GM23338 (cell line): ENCODE data around the gene TIPIN. TPM values are rescaled to one million over a fixed set of nuclear protein-coding genes. Genes with fewer than 3 reads are reported as not detected.

ENCODE experiments used
- ATAC-seq: fragments of 200-7000 bp; cut with Tn5 transposase; 3 replicates; pipeline ENCODE4 v1.9.1; 2020
- DNase-seq: peaks from one replicate; pipeline ENCODE4 v3.0.0-alpha.2; 2015; ENCODE audit warnings: low spot score
- H2AFZ ChIP-seq: fragments of 200-600 bp; sonication (generic); 2 replicates; pipeline ENCODE4 v1.8.0; 2016; ENCODE audit warnings: antibody characterized with exemption, mild to moderate bottlenecking, moderate library complexity
- H3F3A ChIP-seq: fragments of 200-600 bp; sonication (generic); replicated peaks from 2 replicates; pipeline ENCODE4 v1.8.0; 2017; ENCODE audit warnings: antibody characterized with exemption, mixed run types, low read depth
- H3K27ac ChIP-seq: fragments of 200-600 bp; sonication (generic); 2 replicates; pipeline ENCODE4 v1.6.1; 2016; ENCODE audit warnings: low read depth
- H3K27me3 ChIP-seq: fragments of 200-600 bp; sonication (generic); 2 replicates; pipeline ENCODE4 v1.8.0; 2016; ENCODE audit warnings: mild to moderate bottlenecking, mixed run types, moderate library complexity; ENCODE audit not compliant: insufficient read depth
- H3K36me3 ChIP-seq: fragments of 200-600 bp; sonication (generic); 2 replicates; pipeline ENCODE4 v1.8.0; 2016; ENCODE audit warnings: mild to moderate bottlenecking; ENCODE audit not compliant: insufficient read depth
- H3K4me1 ChIP-seq: fragments of 200-600 bp; sonication (generic); 2 replicates; pipeline ENCODE4 v1.8.0; 2016; ENCODE audit warnings: mild to moderate bottlenecking, moderate library complexity; ENCODE audit not compliant: insufficient read depth
- H3K4me2 ChIP-seq: fragments of 200-600 bp; sonication (generic); 2 replicates; pipeline ENCODE4 v1.7.1; 2017; ENCODE audit warnings: mixed run types
- H3K4me3 ChIP-seq: fragments of 200-600 bp; sonication (generic); 2 replicates; pipeline ENCODE4 v1.6.1; 2016; ENCODE audit warnings: mixed run types
- H3K79me2 ChIP-seq: fragments of 200-600 bp; sonication (generic); replicated peaks from 2 replicates; pipeline ENCODE4 v1.8.0; 2017; ENCODE audit warnings: mild to moderate bottlenecking; ENCODE audit not compliant: insufficient read depth
- H3K9me2 ChIP-seq: fragments of 200-600 bp; sonication (generic); 2 replicates; pipeline ENCODE4 v1.8.0; 2017; ENCODE audit not compliant: insufficient read depth
- H4K20me1 ChIP-seq: fragments of 200-600 bp; sonication (generic); replicated peaks from 2 replicates; pipeline ENCODE4 v1.8.0; 2017; ENCODE audit warnings: mild to moderate bottlenecking; ENCODE audit not compliant: insufficient read depth
- H3K27ac Mint-ChIP-seq: 2 replicates; pipeline ENCODE4 v1.8.0; 2020; ENCODE audit warnings: inconsistent platforms, mild to moderate bottlenecking, moderate library complexity, mixed read lengths
- H3K27me3 Mint-ChIP-seq: 3 replicates; pipeline ENCODE4 v1.8.0; 2022; ENCODE audit warnings: low read depth, mild to moderate bottlenecking, moderate library complexity, mixed read lengths, inconsistent platforms; ENCODE audit not compliant: insufficient read depth, poor library complexity
- H3K36me3 Mint-ChIP-seq: 3 replicates; pipeline ENCODE4 v1.8.0; 2021; ENCODE audit warnings: low read depth, mild to moderate bottlenecking, inconsistent platforms, moderate library complexity, mixed read lengths
- H3K4me1 Mint-ChIP-seq: 3 replicates; pipeline ENCODE4 v1.8.0; 2020; ENCODE audit warnings: mild to moderate bottlenecking, inconsistent platforms, mixed read lengths
- H3K4me3 Mint-ChIP-seq: 3 replicates; pipeline ENCODE4 v1.8.0; 2021; ENCODE audit warnings: moderate library complexity, mild to moderate bottlenecking, inconsistent platforms, mixed read lengths
- H3K9me3 Mint-ChIP-seq: 3 replicates; pipeline ENCODE4 v1.8.0; 2020; ENCODE audit warnings: moderate library complexity, mild to moderate bottlenecking, inconsistent platforms, mixed read lengths
- CREB1 ChIP-seq: fragments of 250-450 bp; sonication (Bioruptor Pico); IDR thresholded peaks from 2 replicates; pipeline ENCODE4 v1.5.0; 2020; ENCODE audit warnings: low read depth, mild to moderate bottlenecking, moderate library complexity
- CTCF ChIP-seq, 2 experiments: fragments of 200-600 bp in 1 of 2; sonication (generic) in 1 of 2; conservative IDR thresholded peaks; 2 replicates each; pipeline versions ENCODE4 v1.5.1 to v1.6.1; 2016 to 2017; ENCODE audit warnings: antibody characterized with exemption in 2 of 2, low read depth in 2 of 2, mild to moderate bottlenecking in 2 of 2, moderate library complexity in 1 of 2
- ETS1 ChIP-seq: IDR thresholded peaks from 2 replicates; pipeline ENCODE4 v1.6.1; 2016; ENCODE audit warnings: antibody characterized with exemption
- EZH2 ChIP-seq: fragments of 200-600 bp; sonication (generic); IDR thresholded peaks from one replicate; pipeline ENCODE4 v1.8.0; 2017; ENCODE audit warnings: antibody characterized with exemption, mild to moderate bottlenecking, low read depth; ENCODE audit not compliant: unreplicated experiment
- EZH2phosphoT487 ChIP-seq: fragments of 200-600 bp; sonication (generic); IDR thresholded peaks from one replicate; pipeline ENCODE4 v1.8.1; 2018; ENCODE audit warnings: antibody characterized with exemption; ENCODE audit not compliant: unreplicated experiment
- JUNB ChIP-seq: IDR thresholded peaks from one replicate; pipeline ENCODE4 v1.6.1; 2016; ENCODE audit warnings: antibody characterized with exemption; ENCODE audit not compliant: unreplicated experiment
- NANOG ChIP-seq: IDR thresholded peaks from 2 replicates; pipeline ENCODE4 v1.6.1; 2016; ENCODE audit warnings: antibody characterized with exemption, borderline replicate concordance
- POLR2AphosphoS5 ChIP-seq: IDR thresholded peaks from 2 replicates; pipeline ENCODE4 v1.6.1; 2016; ENCODE audit warnings: antibody characterized with exemption, low read depth
- REST ChIP-seq: IDR thresholded peaks from one replicate; pipeline ENCODE4 v1.6.1; 2018; ENCODE audit warnings: antibody characterized with exemption; ENCODE audit not compliant: unreplicated experiment
- STAT1 ChIP-seq: IDR thresholded peaks from one replicate; pipeline ENCODE4 v1.6.1; 2016; ENCODE audit warnings: antibody characterized with exemption; ENCODE audit not compliant: unreplicated experiment
- ZNF114 ChIP-seq: fragments of 250-450 bp; sonication (Bioruptor Pico); IDR thresholded peaks from 2 replicates; pipeline ENCODE4 v1.5.0; 2020; ENCODE audit warnings: mild to moderate bottlenecking, moderate library complexity
- ZNF331 ChIP-seq: fragments of 250-450 bp; sonication (Bioruptor Pico); IDR thresholded peaks from 2 replicates; pipeline ENCODE4 v1.5.0; 2020; ENCODE audit warnings: low read depth, mild to moderate bottlenecking, moderate library complexity
- ZNF462 ChIP-seq: fragments of 250-450 bp; sonication (Bioruptor Pico); IDR thresholded peaks from 2 replicates; pipeline ENCODE4 v1.5.0; 2020; ENCODE audit warnings: mild to moderate bottlenecking, moderate library complexity
- polyA plus RNA-seq: library from polyadenylated mRNA; unstranded; fragments of >200 nt; fragmentation: Nextera tagmentation; extraction: Ambion mirVana; gene quantifications from 2 replicates; pipeline ENCODE4 v1.2.1, GENCODE V29; 2016
- total RNA-seq: library from RNA; depleted of rRNA; stranded (reverse); fragments of >200 nt; shearing (Covaris generic); gene quantifications from 2 replicates; pipeline ENCODE4 v1.2.3, GENCODE V29; 2014

TIPIN gene
- total and polyA plus RNA-seq, 2 experiments from 2014 or later: 25.3 to 39.1 TPM

- TF ChIP-seq ZNF462 (CRISPR knock-in tag) (no peak), ZNF114 (no peak)
These were observed 49.1 kb upstream of the TIPIN start (continued) for GRCh38 chr15:66405615-66406014.

GRCh38 chr15:66405007-66405406, 48.5 kb upstream of the TIPIN start:
- no peak overlapping the region for H3K4me3 ChIP-seq
- H3K4me1 ChIP-seq: peaks cover 54% of the 10 kb centered on the region
- DNase-seq (no peak), ATAC-seq (peak; percentile 5; the same call in 1 of the 3 replicates)
- peak overlapping the region; percentile 14 for H3K4me2 ChIP-seq
- no peaks in the 10 kb centered on the region for H3K27me3 ChIP-seq
- H3K79me2 ChIP-seq: peaks cover 88% of the 10 kb centered on the region
- no peak overlapping the region for H2AFZ ChIP-seq
- H3K27ac ChIP-seq: peak overlapping the region; percentile 78
- peaks cover 8% of the 10 kb centered on the region for H3K27me3 Mint-ChIP-seq
- peaks cover 89% of the 10 kb centered on the region for H3K4me1 Mint-ChIP-seq
- peak overlapping the region; percentile 27; the same call in 2 of the 3 replicates for H3K4me3 Mint-ChIP-seq
- no peaks in the 10 kb centered on the region for H3K9me3 Mint-ChIP-seq
- H3K9me2 ChIP-seq: no peaks in the 10 kb centered on the region
- no peaks in the 10 kb centered on the region; the same call in 1 of the 2 replicates for H3F3A ChIP-seq
- 0 out of 2 replicates have a peak, but pooled peaks cover 6% of the 10 kb centered on the region for H4K20me1 ChIP-seq
- peak overlapping the region; percentile 94 for H3K27ac Mint-ChIP-seq
- H3K36me3 Mint-ChIP-seq: no peaks in the 10 kb centered on the region
- no peaks in the 10 kb centered on the region for H3K36me3 ChIP-seq
- TF ChIP-seq ETS1 (no peak), POLR2AphosphoS5 (no peak), NANOG (no peak), STAT1 (no peak), ZNF114 (no peak), REST (no peak), EZH2 (no peak), EZH2phosphoT487 (no peak), JUNB (no peak), ZNF331 (no peak), CREB1 (no peak), CTCF (conservative IDR thresholded peaks at IDR 0.05; ENCODE audit: low read depth in 2 of 2) (no peak)
